Fibroblast of skin of left biceps (primary cell): ENCODE results near the gene AKT2.

Experiments used
- DNase-seq, 2 experiments: peaks; one replicate each; pipeline ENCODE4 v3.0.0-alpha.2; 2013; ENCODE audit warnings: low read depth in 2 of 2

The AKT2 gene

GRCh38 chr19:40300668-40301067 lies 15.5 kb upstream of the AKT2 start:
- DNase-seq: no peak

DNA sequence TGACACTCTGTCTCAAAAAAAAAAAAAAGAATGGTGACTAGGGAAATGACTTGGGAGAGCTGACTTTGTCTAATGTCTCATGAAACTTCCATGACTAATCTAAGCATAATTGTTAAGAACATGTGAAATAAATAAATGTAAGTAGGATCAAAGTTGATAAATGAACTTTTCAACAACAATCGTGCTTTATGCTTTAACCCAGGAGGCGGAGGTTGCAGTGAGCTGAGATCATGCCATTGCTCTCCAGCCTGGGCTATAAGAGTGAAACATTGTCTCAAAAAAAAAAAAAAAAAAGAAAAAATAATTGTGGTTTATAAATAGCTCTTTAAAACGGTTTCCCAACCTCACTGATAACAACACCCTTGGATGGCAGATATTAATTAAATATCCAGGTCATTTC lies 12.9 kb upstream of the AKT2 start:
- DNase-seq: no peak

- DNase-seq: no peak
Measured at GRCh38 chr19:40294560-40294959, 9.4 kb upstream of the AKT2 start.

- DNase-seq: no peak
Measured at GRCh38 chr19:40286971-40287421, 1.9 kb upstream of the AKT2 start.

- DNase-seq: no peak
Measured at GRCh38 chr19:40286235-40286970, 1.3 kb upstream of the AKT2 start.

- DNase-seq: peak; percentile 99
Measured at GRCh38 chr19:40285353-40286234, 449 bp upstream of the AKT2 start.

DNA sequence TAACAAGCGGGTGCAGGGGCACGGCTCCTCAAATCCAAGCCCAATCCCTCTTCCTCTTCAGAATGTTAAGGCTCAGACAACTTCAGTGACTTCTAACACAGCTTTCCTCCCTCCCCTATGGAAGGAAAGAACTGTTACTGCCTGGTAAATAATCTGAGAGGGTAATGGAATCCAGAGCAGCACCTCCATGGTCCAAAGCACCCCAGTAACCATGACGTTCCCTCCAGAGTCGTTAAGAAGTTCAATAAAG lies 969 bp downstream of the AKT2 start:
- DNase-seq: no peak

DNA sequence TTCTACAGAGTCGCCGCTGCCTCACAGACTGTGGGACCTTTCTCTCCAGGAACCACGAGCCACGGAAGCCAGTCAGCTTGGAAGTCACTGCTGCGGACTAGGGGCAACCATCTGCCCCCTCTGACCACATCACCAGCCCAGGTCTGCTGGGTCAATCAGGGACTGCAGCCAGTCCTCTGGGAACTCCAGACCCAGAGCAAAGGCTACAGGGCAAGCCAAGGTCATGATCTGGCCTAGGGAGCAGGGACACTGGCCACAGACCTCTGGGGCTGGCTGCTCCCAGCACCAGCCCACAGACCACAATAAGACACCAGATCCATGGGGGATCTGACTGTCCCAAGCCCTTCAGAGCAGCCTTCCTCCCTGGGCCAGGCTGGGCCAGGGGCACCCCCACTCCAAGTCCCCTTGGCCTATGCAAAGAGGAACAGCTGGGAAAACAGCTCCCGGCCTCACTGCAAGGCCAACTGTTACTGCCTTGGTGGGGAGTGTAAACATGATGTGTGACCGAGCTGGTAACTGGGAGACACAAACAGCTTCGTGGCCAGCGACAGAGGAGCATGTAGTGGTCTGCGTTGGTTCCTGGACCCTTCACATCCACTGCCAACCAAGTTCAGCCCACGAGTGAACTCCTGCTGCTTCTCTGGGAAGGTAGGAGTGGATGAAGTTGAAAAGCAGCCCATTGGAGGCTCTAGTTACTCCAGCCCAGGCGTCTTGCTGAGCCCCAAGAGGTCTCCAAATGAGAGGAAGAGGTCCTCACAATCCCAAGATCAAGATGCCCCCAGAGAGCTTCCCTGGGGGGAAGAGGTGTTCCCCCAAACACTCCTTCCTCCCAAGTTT lies 1.5 kb downstream of the AKT2 start:
- no peak for DNase-seq

- no peak for DNase-seq
Measured at GRCh38 chr19:40282920-40283319, 2.2 kb downstream of the AKT2 start.

DNA sequence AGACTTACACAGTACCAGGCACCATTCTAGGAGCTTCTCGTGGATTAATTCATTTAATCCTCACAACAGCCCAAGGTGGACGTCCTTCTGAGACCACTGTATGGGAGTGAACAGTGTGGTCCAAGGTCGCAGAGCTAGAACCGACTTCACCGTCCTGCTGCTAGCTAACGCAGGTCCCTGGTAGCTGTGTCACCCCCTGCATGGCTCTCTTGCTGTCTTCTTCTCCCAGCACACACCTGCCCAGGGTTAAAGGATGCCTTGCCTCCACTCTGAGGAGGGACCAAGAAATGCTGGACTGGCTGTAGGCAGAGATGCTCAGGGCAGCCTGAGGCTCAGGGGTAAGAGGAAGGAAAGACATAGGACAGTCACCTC lies 3.0 kb downstream of the AKT2 start:
- DNase-seq: no peak

- DNase-seq: no peak
Measured at GRCh38 chr19:40281381-40282208, 3.5 kb downstream of the AKT2 start.

- DNase-seq: no peak
Measured at GRCh38 chr19:40280608-40281221, 4.4 kb downstream of the AKT2 start.

DNA sequence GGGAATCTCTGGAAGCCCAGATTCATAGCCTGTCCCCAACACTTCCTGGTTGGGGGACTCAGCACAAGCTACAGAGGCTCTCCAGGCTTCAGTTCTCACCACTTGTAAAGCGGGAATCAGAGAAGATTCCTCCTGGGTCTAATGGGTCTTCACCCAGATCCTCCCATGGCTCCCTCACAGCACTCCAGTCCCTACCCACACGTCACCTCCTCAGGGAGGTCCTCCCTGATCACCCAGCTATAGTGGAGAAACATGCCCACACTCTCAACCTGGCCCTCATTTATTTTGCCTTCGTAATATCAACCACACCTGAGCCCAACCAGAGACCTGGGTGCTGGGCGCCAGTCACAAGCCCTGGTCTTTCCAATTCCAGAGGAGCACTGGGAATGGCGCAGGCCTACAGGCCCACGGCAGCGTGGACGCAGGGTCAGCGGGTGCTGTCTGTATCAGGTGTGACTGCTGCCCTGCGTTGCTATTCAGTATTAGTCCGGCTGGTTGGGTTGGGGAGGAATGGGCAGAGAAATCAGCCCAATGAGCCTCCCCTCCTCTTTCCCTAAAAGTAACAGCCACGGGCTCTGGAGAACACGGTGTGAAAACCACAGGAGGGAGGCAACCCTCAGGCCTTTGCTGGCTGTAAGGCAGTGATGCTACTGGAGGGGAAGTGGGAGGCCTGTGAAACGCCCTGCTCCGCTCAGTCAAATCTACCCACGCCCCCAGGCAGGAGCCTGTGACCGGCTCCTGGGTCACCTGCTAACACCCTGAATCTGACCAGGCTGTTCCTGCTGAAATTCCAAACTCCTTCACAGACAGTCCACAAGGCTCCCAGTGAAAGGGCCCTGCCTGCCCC lies 5.2 kb downstream of the AKT2 start:
- DNase-seq: no peak

DNA sequence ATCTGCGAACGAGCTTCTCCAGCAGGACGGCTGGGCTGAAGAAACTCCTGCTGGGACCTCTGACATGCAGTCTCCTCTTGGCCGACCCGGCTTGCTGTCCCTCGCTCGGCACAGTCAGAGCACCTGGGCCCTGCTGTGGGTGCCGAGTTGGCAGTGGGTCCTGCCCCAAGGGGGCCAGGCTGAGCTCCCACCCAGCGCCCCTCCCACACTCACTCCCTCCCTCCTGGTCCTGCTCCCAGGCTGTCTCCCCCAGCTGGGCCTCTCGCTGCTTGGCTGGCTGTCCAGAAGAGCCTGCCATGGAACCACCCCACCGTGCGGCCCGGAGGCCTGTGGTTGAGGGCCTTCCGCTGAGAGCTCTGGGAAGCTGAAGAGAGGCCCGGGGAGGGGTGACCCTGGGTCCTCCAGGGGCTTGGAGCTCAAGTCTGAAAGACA lies 6.0 kb downstream of the AKT2 start:
- peak in 1 of 2 experiments; percentile 28 for DNase-seq

DNA sequence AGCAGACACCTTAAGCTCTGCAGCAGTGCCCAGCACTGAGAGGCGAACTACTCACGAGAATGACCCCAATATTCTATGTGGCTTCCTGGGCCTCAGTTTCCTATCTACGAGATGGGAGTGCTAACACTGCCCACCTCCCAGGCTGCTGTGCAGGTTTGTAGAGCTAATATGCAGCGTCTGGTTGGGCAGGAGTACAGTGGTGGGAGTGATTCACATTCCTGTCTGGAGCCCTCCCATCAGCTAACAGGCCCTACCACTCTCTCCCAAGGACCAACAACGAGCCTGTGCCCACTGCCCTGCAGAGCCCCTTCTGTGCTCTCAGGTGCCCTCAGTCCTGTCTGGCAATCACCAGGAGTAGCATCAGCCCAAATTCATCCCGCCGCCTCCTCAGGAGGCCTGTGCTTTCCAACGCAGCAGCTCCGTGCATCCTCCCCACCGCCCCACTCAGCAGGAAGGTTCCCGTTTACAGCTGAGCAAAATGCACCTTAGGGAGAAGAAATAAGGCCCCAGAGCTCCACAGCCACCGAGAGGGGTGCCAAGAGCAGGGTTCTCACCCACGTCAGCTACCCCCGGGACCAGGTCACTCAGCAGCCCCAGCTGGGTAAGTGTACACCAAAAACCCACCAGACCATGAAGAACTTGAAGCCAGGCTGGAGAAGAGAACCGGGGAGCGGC lies 6.6 kb downstream of the AKT2 start:
- DNase-seq: no peak

DNA sequence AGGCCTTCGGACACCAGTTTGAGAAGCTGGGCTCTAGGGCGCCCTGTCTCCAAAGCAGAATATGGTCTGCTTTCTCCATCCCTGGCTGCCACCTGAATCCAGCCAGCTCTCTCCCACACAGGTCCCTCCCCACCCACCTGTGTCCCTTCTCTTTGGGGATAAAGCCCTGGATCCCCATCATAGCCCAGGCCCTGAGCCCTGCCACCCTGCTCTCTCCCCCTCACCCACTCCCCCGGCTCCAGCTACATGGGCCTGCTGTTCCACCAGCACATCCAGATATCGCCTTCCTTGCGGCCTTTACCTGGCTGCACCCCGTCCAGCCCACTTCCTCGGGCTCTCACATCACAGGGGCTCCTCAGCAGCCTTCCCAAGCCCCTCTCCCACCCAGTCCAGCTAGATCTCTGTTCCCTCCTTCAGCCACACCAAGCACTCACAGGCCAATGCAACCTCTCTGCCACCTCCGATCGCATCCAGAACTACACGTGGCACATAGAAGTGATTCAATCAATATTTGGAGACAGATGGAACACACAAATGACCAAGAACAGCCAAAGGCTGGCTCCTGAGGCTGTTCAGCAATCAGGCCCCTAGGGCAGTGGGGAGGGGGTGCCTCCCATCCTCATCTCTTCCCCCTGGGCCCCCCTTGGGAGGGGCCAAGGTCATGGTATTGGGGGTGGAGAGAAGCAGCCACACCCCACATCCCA lies 7.6 kb downstream of the AKT2 start:
- no peak for DNase-seq

GRCh38 chr19:40274585-40275544 lies 10.3 kb downstream of the AKT2 start:
- DNase-seq: no peak
